Stimulated activated naive CD8-positive, alpha-beta T cell treated with anti-CD3 and anti-CD28 coated beads, Interleukin-15, Interleukin-2, amounts not matched to agents 100 ng/mL and 50 ng/mL, for 24 hours (primary cell): Measurements from ENCODE around the gene GNAO1.

ENCODE experiments used
- H3K27ac Mint-ChIP-seq: one replicate; pipeline ENCODE4 v1.8.0; 2021; ENCODE audit warnings: mild to moderate bottlenecking, mixed read lengths
- H3K27me3 Mint-ChIP-seq: one replicate; pipeline ENCODE4 v1.8.0; 2021; ENCODE audit warnings: mixed read lengths
- H3K36me3 Mint-ChIP-seq: one replicate; pipeline ENCODE4 v1.8.0; 2021; ENCODE audit warnings: low read depth, mixed read lengths
- H3K4me1 Mint-ChIP-seq: one replicate; pipeline ENCODE4 v1.8.0; 2021; ENCODE audit warnings: low read depth, mixed read lengths
- H3K4me3 Mint-ChIP-seq: one replicate; pipeline ENCODE4 v1.8.0; 2021; ENCODE audit warnings: mild to moderate bottlenecking, mixed read lengths
- H3K9me3 Mint-ChIP-seq: one replicate; pipeline ENCODE4 v1.8.0; 2021; ENCODE audit warnings: mixed read lengths

The GNAO1 gene

DNA sequence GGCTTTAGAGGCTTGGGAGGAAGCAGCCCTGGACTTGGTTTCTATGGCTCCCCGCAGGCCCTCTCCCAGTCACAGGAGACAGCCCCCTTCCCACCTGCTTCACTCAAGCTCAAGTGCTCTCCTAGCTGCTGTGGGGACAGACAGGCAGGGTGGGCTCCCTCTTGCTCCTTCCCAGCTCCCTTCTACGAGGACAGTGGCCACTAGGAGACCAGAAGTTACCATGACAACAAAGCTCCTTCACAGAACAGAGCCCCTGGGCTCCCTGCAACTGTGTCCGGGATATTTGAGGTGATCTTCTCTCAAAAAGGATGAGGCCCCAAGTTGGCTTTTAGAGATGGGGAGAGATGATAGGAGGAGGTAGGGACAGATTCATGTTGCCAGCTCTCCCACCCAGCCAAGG is 117.7 kb downstream of the GNAO1 start:
- no peaks in the 10 kb centered on the region for H3K36me3 Mint-ChIP-seq
- H3K4me1 Mint-ChIP-seq: peaks cover 4% of the 10 kb centered on the region
- no peak overlapping the region for H3K4me3 Mint-ChIP-seq
- H3K27me3 Mint-ChIP-seq: peaks cover 4% of the 10 kb centered on the region
- no peaks in the 10 kb centered on the region for H3K9me3 Mint-ChIP-seq
- no peak overlapping the region for H3K27ac Mint-ChIP-seq

DNA sequence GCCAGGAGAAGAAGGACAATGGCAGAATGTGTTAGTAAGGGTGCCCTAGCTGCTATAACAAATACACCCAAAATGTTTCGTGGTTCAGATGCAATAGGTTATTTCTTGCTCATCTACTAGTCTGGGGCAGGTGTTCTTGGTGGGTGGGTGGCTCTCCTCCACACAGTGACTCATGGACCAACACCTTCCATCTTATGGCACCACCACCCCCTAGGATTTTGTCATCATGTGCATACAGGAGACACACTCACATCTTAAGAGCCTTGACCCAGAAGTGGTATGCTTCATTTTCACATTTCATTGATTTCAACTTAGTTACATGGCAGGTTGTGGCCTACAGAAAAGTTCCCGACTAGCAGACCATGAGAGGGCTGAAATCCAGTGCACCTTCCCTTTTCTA is 119.4 kb downstream of the GNAO1 start:
- Mint-ChIP-seq H3K27ac (no peak overlapping the region), H3K4me3 (no peak overlapping the region)

DNA sequence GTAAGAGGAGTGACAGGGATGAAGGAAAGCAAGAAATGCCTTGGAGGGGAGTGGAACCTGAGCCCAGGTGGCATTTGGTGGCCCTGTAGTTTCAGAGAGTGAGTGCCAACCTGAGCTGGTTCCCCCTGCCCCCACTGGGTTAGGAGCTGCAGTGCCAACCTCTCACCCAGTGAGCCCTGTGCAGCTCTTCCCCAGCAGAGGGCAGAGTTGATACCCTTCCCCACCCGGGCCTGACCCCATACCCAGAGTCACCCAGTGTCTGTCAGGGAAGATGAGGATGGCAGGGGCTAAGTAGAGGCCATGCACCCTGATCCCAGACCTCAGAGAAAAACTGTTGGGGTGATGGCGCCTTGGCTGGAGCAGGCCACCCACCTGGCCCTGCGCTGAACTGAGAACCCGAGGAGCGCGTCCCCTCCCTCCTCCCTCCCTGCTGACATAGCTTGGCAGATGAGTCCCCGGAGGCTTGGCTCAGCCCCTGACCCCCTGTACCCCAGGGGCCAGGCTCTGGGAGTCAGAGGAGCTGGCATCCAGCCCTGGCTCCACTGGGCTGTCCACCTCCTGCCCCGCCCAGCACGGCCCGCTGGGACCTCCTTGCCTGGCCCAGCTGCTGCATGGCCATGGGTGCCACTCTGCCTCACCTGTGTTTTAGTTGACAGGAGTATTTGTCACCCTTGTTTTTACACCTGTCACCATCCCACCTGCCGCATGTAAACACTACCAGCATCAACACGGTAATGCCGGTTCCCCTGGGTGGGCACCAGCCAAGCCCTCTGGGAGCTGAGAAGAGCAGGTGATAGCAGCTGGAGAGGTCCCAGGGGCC is 120.1 kb downstream of the GNAO1 start:
- Mint-ChIP-seq H3K36me3 (no peaks in the 10 kb centered on the region), H3K9me3 (no peaks in the 10 kb centered on the region), H3K27ac (no peak overlapping the region), H3K4me3 (no peak overlapping the region), H3K4me1 (peaks cover 4% of the 10 kb centered on the region), H3K27me3 (peaks cover 4% of the 10 kb centered on the region)

More for the DNA sequence above, 119.4 kb downstream of the GNAO1 start:
- H3K27me3 Mint-ChIP-seq: peaks cover 4% of the 10 kb centered on the region
- no peaks in the 10 kb centered on the region for H3K9me3 Mint-ChIP-seq
- H3K36me3 Mint-ChIP-seq: no peaks in the 10 kb centered on the region
- peaks cover 4% of the 10 kb centered on the region for H3K4me1 Mint-ChIP-seq

DNA sequence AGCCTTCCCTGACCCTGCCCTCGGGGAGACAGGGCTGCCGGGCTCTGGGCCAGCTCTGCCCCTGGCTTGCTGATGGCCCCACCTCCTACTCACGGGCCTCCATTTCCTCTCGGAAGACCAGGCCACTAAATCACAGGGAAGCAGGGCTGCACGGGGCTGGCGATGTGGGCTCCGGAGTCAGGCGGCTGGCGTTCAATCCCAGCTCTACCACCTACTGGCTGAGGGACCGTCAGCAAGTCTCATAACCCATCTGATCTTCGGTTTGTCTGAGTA is 120.7 kb downstream of the GNAO1 start:
- H3K4me1 Mint-ChIP-seq: peaks cover 4% of the 10 kb centered on the region
- no peak overlapping the region for H3K27ac Mint-ChIP-seq
- no peak overlapping the region for H3K4me3 Mint-ChIP-seq
- no peaks in the 10 kb centered on the region for H3K36me3 Mint-ChIP-seq
- no peaks in the 10 kb centered on the region for H3K9me3 Mint-ChIP-seq
- H3K27me3 Mint-ChIP-seq: peaks cover 4% of the 10 kb centered on the region

DNA sequence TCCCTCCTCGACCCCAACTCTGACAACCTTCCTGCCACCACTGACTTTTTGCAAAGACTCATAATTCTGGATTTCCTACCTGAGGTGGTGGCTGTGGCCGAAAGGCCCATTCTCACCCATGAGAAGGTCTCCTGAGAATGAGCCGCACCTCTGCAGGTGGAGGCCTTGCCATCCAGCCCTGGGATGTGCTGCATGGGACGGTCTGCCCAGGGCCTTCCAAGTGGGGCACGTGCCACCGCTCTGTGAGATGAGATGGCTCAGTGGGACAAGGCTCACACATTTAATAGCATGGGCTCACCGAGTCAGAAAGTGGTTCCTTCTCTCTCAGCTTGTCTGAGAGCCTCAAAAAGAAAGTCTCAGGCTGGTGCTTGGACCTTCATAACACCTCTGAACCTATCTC is 121.3 kb downstream of the GNAO1 start:
- Mint-ChIP-seq H3K4me1 (peaks cover 4% of the 10 kb centered on the region), H3K9me3 (no peaks in the 10 kb centered on the region), H3K36me3 (no peaks in the 10 kb centered on the region), H3K27me3 (peaks cover 6% of the 10 kb centered on the region), H3K4me3 (no peak overlapping the region), H3K27ac (no peak overlapping the region)

DNA sequence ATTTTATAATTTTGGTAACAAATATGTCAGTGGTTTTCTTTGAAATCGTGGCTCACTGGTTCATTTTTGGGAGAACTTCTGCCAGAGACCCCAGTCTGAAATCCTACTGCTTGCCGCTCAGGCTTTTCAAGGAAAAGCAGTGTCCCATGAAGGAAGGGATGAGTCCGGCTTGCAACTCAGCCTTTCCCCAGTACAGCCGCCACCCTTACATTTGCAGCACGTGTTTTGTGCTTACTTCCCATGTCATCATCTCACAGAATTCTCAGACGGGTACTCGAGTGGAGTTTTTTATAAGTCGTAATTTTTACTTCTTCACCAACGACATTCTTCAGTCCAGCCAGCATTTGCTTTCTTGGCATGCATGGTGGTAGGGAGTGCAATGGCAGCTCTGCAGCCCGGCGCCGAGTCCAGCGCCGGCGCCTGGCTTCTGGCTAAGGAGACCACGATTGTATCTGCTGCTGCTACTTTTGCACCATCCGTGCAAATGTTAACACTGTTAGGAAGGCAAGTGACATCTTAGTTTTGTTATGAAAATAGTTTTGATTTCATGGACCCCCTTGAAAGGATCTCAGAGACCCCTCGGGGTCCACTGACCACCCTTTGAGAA is 123.1 kb downstream of the GNAO1 start:
- H3K4me3 Mint-ChIP-seq: no peak overlapping the region
- peaks cover 7% of the 10 kb centered on the region for H3K4me1 Mint-ChIP-seq
- no peaks in the 10 kb centered on the region for H3K36me3 Mint-ChIP-seq
- no peaks in the 10 kb centered on the region for H3K9me3 Mint-ChIP-seq
- no peak overlapping the region for H3K27ac Mint-ChIP-seq
- H3K27me3 Mint-ChIP-seq: peaks cover 4% of the 10 kb centered on the region

DNA sequence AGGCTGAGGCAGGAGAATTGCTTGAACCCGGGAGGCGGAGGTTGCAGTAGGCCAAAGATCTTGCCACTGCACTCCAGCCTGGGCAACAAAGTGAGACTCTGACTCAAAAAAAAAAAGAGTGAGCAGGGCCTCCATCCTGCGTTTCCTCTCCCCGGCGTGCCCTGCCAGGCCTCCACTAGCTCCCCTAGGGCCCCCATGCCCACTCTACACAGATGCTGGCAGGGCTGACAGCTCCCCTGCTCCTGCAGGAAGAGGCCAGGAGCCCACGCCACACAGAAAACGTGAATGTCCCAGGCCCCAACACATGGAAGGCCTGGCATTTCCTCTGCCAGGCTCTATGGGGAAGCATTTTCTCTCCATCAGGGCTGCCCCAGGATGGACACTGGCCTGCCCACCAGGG is 124.7 kb downstream of the GNAO1 start:
- H3K27ac Mint-ChIP-seq: no peak overlapping the region
- peaks cover 4% of the 10 kb centered on the region for H3K27me3 Mint-ChIP-seq
- H3K4me3 Mint-ChIP-seq: no peak overlapping the region
- peaks cover 5% of the 10 kb centered on the region for H3K4me1 Mint-ChIP-seq
- no peaks in the 10 kb centered on the region for H3K9me3 Mint-ChIP-seq
- no peaks in the 10 kb centered on the region for H3K36me3 Mint-ChIP-seq

DNA sequence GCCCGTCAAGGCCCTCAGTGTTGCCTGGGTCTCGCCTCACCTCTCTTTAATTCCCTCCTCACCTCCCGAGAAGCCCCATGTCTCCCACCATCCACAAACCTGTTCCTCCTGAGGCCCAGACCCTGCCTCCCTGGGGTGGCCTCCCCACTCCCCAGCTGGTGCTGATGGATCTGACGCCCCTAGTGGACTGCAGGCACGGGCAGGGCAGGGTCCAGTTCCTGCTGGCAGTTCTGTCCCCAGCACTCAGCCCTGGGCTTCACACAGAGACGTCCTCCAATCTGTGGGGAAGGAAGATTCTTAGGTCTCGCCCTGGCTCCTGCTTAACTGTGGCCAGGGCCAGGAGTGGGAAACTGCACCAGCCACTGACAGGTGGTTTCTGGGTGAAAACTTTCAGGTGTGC is 125.3 kb downstream of the GNAO1 start:
- no peak overlapping the region for H3K27ac Mint-ChIP-seq
- peaks cover 3% of the 10 kb centered on the region for H3K4me1 Mint-ChIP-seq

DNA sequence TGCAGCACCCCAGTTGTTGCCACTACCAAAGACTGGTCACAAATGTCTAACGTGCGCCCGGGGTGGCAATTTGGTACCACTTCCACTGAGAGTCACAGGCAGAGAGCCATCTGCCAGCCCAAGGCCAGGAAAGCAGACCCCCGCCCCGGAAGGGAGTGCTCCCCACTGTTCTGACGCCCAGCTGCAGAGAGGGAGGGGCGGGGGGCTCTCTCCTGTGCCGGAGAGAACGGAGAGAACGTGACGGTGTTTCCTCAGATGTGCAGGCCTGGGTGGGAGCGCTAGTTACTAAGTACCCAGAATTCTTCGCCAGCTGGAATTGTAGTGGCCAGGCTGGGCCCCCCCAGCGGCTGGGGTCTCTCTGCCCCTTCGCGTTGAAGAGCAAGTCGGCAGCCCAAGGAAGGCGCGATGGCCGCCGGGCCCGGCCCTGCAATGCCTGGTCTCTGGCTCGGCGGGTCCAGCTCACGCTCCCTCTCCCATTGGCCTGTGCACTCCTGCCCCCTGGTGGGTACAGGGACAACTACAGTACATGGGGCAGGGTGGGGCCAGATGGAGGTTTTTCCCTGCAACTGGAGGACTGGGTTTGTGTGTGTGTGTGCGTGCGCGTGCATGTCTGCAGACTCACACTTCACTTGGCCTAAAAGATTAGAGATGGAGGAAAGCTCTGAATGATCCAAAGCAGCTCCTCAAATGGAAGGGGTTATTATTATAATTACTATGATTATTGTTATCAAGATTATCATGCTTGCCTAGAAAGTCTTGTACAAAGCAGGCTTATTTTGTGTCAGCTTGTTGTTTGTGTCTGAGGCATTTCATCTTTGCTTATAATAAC is 126.9 kb downstream of the GNAO1 start:
- H3K9me3 Mint-ChIP-seq: no peaks in the 10 kb centered on the region
- no peak overlapping the region for H3K4me3 Mint-ChIP-seq
- no peak overlapping the region for H3K27ac Mint-ChIP-seq
- H3K36me3 Mint-ChIP-seq: no peaks in the 10 kb centered on the region
- H3K27me3 Mint-ChIP-seq: peaks cover 4% of the 10 kb centered on the region
- peaks cover 3% of the 10 kb centered on the region for H3K4me1 Mint-ChIP-seq

More for the DNA sequence above, 125.3 kb downstream of the GNAO1 start:
- no peaks in the 10 kb centered on the region for H3K9me3 Mint-ChIP-seq
- peaks cover 4% of the 10 kb centered on the region for H3K27me3 Mint-ChIP-seq
- H3K4me3 Mint-ChIP-seq: no peak overlapping the region
- H3K36me3 Mint-ChIP-seq: no peaks in the 10 kb centered on the region

DNA sequence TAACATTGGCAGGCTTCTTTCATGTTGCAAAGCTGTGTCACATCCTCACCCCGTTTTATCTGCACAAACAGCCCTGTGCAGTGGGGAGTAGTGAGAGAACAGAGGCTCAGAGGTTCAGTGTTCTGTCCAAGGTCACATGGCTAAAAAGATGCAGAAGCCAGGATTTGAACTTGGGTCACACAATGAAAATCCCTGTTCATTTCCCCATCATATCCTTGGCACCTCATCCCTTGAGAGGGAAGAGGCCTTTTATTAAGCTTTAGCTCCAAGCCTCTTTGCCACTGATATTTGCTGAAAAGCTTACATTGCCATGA is 127.5 kb downstream of the GNAO1 start:
- no peaks in the 10 kb centered on the region for H3K36me3 Mint-ChIP-seq
- H3K4me3 Mint-ChIP-seq: no peak overlapping the region
- peaks cover 4% of the 10 kb centered on the region for H3K27me3 Mint-ChIP-seq
- no peak overlapping the region for H3K27ac Mint-ChIP-seq
- no peaks in the 10 kb centered on the region for H3K9me3 Mint-ChIP-seq
- H3K4me1 Mint-ChIP-seq: peaks cover 3% of the 10 kb centered on the region

DNA sequence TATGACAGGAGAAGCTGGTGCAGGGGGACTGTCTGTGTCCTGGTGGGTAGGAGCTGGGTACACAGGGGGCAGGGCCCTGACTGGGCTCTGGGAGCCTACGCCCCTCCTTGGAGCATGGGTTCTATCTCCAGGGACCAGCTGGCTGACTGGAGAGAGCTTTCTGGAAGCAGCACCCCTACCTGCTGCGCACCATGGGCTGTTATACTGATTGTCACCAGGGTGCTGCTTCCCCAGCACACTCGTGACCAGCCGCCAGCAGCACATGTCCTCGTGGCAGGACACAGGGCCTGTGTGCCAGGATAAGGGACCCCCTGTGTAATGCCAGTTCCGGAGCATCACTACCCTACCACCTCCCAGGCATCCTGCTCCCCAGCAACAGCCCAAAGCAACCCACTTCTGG is 128.1 kb downstream of the GNAO1 start:
- peaks cover 3% of the 10 kb centered on the region for H3K4me1 Mint-ChIP-seq
- no peak overlapping the region for H3K4me3 Mint-ChIP-seq
- no peak overlapping the region for H3K27ac Mint-ChIP-seq
- H3K36me3 Mint-ChIP-seq: no peaks in the 10 kb centered on the region
- no peaks in the 10 kb centered on the region for H3K9me3 Mint-ChIP-seq
- H3K27me3 Mint-ChIP-seq: peaks cover 4% of the 10 kb centered on the region

DNA sequence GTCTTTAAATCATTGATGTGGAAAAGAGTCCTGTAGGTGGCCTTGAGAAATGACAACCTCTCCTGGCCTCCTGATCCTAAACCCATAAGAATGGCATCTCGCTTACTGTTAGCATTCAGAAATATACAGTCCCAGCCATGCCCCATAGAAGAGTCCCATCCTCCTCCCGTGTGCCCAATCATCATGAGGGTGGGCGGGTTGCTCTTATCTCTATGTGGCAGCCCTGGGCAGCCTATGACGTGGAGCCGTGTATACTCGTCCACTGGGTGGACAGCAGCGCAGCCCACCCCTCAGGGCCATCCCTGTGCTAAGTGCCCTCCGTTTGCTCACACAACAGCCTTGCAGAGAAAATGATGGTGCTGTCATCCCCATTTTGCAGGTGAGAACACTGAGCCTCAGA is 128.8 kb downstream of the GNAO1 start:
- Mint-ChIP-seq H3K4me1 (peaks cover 3% of the 10 kb centered on the region), H3K9me3 (no peaks in the 10 kb centered on the region), H3K36me3 (no peaks in the 10 kb centered on the region), H3K27ac (no peak overlapping the region), H3K4me3 (no peak overlapping the region), H3K27me3 (peaks cover 4% of the 10 kb centered on the region)

DNA sequence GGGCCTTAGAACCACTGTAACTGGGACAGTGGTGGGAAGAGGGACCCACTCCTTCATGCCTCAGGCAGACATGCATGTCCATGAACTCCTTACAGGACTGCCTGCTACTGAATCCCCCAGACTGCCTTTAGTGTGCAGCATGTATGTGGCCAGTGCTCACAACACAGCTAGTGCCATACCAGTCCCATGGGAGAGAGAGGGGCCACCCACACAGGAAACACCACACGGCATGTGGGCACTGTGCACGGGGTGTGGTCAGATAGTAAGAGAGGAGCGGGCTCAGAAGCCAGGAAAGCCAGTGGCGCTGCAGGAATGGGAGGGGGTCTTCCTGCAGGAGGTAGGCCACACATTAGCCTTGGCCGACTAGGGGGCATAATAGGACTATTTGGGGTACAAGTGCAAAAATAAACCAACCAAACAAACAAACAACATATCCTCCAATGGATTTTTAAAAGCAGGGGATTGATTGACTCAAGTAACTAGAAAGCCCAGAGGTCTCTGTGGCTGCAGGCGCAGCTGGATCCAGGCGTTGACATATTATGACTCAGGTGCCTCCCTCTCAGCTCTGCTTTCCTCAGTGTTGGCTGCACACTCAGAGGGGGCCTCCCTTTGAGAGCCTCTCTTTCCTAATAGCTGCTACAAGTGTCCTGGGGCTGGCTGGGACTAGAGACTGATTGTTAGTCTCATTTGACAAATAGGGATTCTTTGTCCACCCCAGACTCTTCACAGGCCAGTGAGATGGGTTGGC is 129.7 kb downstream of the GNAO1 start:
- Mint-ChIP-seq H3K27ac (no peak overlapping the region), H3K4me3 (no peak overlapping the region), H3K27me3 (peaks cover 4% of the 10 kb centered on the region), H3K36me3 (no peaks in the 10 kb centered on the region), H3K4me1 (peaks cover 3% of the 10 kb centered on the region), H3K9me3 (no peaks in the 10 kb centered on the region)

DNA sequence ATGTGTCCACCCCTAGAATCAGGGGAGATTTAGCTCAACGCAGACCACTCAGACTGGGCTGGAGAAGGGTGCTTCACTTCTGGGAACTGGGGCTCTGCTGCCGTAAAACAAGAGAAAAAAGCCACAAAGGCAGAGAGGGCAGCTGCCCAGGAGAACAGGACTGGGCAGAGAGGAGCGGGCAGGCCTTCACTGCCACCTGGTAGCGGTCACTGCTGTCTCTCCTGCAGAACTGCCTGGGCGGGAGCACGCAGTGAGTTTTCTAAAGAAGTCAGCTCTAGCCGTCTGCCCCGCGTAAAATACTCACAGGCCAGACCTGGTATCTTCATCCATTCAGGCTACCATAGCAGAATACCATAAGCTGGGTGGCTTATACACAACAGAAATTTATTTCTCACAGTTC is 130.3 kb downstream of the GNAO1 start:
- H3K27ac Mint-ChIP-seq: no peak overlapping the region
- peaks cover 4% of the 10 kb centered on the region for H3K27me3 Mint-ChIP-seq
- H3K4me1 Mint-ChIP-seq: peaks cover 3% of the 10 kb centered on the region
- no peaks in the 10 kb centered on the region for H3K36me3 Mint-ChIP-seq
- no peaks in the 10 kb centered on the region for H3K9me3 Mint-ChIP-seq
- H3K4me3 Mint-ChIP-seq: no peak overlapping the region

DNA sequence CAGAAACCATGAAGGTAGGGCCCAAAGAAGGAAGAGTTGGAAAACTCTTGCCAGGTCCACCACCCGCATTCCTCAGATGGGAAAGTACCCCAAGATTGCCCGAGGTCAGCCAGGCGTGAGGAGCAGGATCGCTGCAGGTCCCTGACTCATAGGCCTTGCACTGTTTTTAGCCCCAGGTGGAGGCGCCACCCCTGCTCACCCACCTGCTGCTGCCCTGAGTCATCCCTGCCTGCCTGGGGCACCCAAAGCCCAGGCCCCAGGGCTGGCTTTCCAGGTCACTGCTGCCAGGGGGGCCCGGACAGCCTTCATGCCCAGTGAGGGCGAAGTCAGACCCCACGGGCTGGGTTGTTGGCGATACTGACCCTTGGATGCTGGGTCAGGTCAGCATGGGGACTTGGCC is 133.1 kb downstream of the GNAO1 start:
- Mint-ChIP-seq H3K27ac (no peak overlapping the region), H3K4me1 (no peaks in the 10 kb centered on the region), H3K4me3 (no peak overlapping the region), H3K36me3 (no peaks in the 10 kb centered on the region), H3K27me3 (no peaks in the 10 kb centered on the region), H3K9me3 (no peaks in the 10 kb centered on the region)
